H1 (cell line): ENCODE results near the gene NUDC. TPM values are rescaled to one million over a fixed set of nuclear protein-coding genes. Genes with fewer than 3 reads are reported as not detected.

Experiments used
- CHD7 ChIP-seq: fragments of 300-600 bp; sonication (generic); IDR thresholded peaks from 2 replicates; pipeline ENCODE4 v1.7.1; 2012; ENCODE audit warnings: low read length, moderate library complexity, mild to moderate bottlenecking, inconsistent platforms; ENCODE audit not compliant: insufficient replicate concordance
- POLR2A ChIP-seq, 2 experiments: IDR thresholded peaks; 1 replicate in 1 of 2; 2 replicates in 1 of 2; pipeline ENCODE4 v1.6.1; 2011; ENCODE audit warnings: low read depth in 2 of 2, low read length in 2 of 2, mild to moderate bottlenecking in 2 of 2; ENCODE audit errors: control extremely low read depth in 1 of 2
- SP1 ChIP-seq: IDR thresholded peaks from 2 replicates; pipeline ENCODE4 v1.6.1; 2011; ENCODE audit warnings: low read depth, low read length
- SP4 ChIP-seq: IDR thresholded peaks from 2 replicates; pipeline ENCODE4 v1.6.1; 2012; ENCODE audit warnings: low read length, inconsistent platforms
- SUZ12 ChIP-seq: fragments of 200-600 bp; sonication (generic); IDR thresholded peaks from 2 replicates; pipeline ENCODE4 v1.6.1; 2012; ENCODE audit warnings: mild to moderate bottlenecking, inconsistent platforms, low read length, moderate library complexity, mixed read lengths
- TEAD4 ChIP-seq: IDR thresholded peaks from 2 replicates; pipeline ENCODE4 v1.6.1; 2012; ENCODE audit warnings: low read depth, low read length, inconsistent platforms, mixed read lengths
- USF2 ChIP-seq: IDR thresholded peaks from 2 replicates; pipeline ENCODE4 v1.6.1; 2011; ENCODE audit warnings: low read length, improper control_type of control experiment
- polyA plus RNA-seq, 7 experiments: library from polyadenylated mRNA; depleted of rRNA in 3 of 7; stranded (reverse) in 5 of 7; unstranded in 2 of 7; fragments of >200 nt in 5 of 7; fragments of 200-250 nt in 2 of 7; gene quantifications; 1 replicate in 5 of 7; 2 replicates in 1 of 7; 4 replicates in 1 of 7; pipeline versions ENCODE4 v1.2.1 to v1.2.3, GENCODE V29; 2011 to 2013; ENCODE audit warnings: missing spikeins in 2 of 7, mixed read lengths in 2 of 7
- total RNA-seq: library from RNA; stranded (reverse); fragmentation: NEBNext Ultra II Directional; extraction: Animal tissue kit (Norgen Biotek cat#: 25700); gene quantifications from 2 replicates; pipeline ENCODE4 v1.2.1, GENCODE V29; 2021

Gene NUDC
- total and polyA plus RNA-seq, 2 of the 8 experiments (the other 6 are each of a cell fraction or from before 2014, with no cell fraction given), result 43.2 to 131 TPM

GRCh38 chr1:26959722-26960624, 38.4 kb downstream of the NUDC start, which contains the start of gene KDF1 (continued):
- TF ChIP-seq CHD7, result no peak
- TF ChIP-seq SP4, result peak; percentile 84; the same call in 1 of the 2 replicates
- TF ChIP-seq SP1, result peak; percentile 46; the same call in 1 of the 2 replicates
- TF ChIP-seq POLR2A (IDR thresholded peaks at IDR 0.05; ENCODE audit: control extremely low read depth in 1 of 2, low read depth in 2 of 2, low read length in 2 of 2), result peak in 1 of 2 experiments; percentile 62; a peak in 1 of 3 replicates
- no peak for TF ChIP-seq SUZ12
- 0 out of 2 replicates have a peak, but pooled peaks have one; percentile 3 for TF ChIP-seq TEAD4
- no peak for TF ChIP-seq USF2
